GM10266 (cell line): ENCODE results near the gene ZFPM1.
"Not testable (repeated sequence)": the region's sequence is repeated elsewhere in the genome, so short reads cannot be mapped to it uniquely, and the experiment has no call there.

Experiments used
- DNase-seq: peaks from one replicate; pipeline ENCODE4 v3.0.0; 2012; ENCODE audit errors: extremely low spot score
- TF ChIP-seq, protein P1 (sequence below): IDR thresholded peaks from 2 replicates; pipeline ENCODE4 v1.5.1; 2012; ENCODE audit warnings: mild to moderate bottlenecking, low read depth; ENCODE audit not compliant: control insufficient read depth, insufficient read depth; ENCODE audit errors: missing control alignments

The ZFPM1 gene

DNA sequence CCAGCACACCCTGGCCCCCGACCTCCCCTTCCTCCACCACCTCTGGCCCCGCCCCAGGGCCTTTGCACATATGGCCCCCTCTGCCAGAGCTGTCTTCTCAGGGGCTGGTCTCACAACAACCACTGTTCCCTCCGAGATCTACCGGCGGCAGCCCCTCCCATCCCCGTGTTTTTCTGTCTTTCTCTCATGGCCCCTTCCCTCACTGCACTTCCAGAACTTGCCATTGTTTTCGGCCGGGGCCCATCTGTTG is 30.2 kb downstream of the ZFPM1 start:
- DNase-seq = no peak
- TF ChIP-seq, protein P1, sequence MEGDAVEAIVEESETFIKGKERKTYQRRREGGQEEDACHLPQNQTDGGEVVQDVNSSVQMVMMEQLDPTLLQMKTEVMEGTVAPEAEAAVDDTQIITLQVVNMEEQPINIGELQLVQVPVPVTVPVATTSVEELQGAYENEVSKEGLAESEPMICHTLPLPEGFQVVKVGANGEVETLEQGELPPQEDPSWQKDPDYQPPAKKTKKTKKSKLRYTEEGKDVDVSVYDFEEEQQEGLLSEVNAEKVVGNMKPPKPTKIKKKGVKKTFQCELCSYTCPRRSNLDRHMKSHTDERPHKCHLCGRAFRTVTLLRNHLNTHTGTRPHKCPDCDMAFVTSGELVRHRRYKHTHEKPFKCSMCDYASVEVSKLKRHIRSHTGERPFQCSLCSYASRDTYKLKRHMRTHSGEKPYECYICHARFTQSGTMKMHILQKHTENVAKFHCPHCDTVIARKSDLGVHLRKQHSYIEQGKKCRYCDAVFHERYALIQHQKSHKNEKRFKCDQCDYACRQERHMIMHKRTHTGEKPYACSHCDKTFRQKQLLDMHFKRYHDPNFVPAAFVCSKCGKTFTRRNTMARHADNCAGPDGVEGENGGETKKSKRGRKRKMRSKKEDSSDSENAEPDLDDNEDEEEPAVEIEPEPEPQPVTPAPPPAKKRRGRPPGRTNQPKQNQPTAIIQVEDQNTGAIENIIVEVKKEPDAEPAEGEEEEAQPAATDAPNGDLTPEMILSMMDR = no peak

DNA sequence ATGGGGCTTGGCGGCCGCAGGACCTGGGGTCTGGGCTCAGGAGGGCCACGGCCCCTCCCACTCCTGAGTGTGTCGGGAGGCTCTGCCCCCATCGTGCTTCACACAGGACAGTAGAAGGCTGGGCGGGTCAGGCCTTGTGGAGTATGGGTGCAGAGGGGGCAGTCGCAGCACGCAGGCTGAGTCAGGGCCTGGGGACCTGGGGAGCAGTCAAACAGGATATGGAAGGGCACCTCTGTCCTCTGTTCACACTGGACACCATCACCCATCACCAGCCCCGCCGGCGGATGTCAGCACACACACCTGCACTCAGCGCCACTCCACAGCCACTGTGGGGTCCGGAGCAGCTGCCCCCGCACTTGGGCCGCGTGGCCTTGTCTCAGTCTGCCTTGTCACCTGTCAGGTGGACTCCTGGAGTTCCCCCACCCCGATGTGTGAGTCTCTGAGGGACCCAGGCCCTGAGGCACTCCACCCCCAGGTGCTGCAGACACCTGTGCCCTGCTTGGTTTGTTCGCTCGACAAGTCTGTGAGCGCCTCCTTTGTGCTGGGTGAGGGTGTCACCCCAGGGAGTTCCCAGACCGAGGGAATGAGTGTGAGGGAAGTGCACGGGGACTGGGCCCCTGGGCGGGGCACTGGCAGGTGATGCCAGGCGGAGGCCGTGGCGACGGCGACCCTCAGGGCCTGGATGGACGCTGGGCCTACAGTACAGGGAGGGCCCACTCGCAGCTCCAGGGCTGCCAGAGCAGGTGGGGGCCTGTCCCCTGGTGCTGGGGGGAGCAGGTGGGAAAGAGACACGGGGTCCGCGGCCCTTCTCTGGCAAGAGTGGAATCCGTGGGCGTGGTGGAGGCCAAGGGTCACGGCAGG is 31.7 kb downstream of the ZFPM1 start:
- no peak for DNase-seq
- TF ChIP-seq, protein P1 = no peak

DNA sequence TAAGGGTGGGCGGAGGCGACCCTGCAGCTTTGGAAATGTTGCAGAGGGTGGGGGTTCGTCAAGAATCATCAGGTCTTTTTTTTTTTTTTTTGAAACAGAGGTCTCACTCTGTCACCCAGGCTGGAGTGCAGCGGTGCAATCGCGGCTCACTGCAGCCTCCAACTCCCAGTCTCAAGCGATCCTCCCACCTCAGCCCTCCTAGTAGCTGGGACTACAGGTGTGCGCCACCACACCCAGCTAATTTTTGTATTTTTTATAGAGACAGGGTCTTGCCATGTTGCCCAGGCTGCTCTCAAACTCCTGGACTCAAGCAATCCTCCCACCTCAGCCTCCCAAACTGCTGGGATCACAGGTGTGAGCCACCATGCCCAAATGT is 32.3 kb downstream of the ZFPM1 start:
- DNase-seq = not testable (repeated sequence)

DNA sequence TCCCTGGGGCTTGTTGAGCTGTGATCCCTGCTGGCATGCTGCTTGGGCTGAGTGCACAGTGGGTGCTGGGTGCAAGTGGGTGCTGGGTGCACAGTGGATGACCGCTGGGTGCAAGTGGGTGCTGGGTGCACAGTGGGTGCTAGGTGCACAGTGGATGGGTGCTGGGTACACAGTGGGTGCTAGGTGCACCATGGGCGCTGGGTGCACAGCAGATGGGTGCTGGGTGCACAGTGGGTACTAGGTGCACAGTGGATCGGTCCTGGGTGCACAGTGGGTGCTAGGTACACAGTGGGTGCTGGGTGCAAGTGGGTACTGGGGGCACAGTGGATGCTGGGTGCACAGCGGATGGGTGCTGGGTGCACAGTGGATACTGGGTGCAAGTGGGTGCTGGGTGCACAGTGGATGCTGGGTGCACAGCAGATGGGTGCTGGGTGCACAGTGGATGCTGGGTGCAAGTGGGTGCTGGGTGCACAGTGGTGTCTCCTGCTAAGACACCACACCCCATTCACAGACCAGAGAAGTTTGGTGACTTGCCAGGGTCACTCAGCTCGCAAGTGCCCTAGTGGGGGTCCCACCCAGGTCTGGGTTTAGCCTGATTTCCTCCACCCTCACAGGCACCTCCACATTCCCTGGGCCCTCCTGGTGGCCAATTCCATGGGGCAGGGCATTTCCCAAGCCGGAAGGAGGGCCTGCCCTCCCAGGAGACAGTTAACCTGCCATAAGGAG is 33.5 kb downstream of the ZFPM1 start:
- DNase-seq = no peak
- TF ChIP-seq, protein P1 = no peak

DNA sequence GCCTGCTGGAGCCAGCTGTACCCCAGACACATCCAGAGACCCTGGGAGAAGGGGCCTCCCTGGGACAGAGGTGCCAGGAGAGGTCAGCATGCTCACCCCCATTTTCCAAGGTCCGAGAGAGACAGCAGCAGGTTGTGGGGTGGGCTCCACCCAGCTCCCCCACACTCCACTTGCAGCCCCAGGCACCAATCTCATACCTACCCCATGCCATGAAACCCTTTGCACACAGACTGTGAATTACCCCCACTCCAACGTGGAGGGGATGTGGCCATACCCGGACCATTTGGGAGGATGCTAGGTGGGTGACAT is 34.0 kb downstream of the ZFPM1 start:
- DNase-seq = no peak
- TF ChIP-seq, protein P1 = no peak

DNA sequence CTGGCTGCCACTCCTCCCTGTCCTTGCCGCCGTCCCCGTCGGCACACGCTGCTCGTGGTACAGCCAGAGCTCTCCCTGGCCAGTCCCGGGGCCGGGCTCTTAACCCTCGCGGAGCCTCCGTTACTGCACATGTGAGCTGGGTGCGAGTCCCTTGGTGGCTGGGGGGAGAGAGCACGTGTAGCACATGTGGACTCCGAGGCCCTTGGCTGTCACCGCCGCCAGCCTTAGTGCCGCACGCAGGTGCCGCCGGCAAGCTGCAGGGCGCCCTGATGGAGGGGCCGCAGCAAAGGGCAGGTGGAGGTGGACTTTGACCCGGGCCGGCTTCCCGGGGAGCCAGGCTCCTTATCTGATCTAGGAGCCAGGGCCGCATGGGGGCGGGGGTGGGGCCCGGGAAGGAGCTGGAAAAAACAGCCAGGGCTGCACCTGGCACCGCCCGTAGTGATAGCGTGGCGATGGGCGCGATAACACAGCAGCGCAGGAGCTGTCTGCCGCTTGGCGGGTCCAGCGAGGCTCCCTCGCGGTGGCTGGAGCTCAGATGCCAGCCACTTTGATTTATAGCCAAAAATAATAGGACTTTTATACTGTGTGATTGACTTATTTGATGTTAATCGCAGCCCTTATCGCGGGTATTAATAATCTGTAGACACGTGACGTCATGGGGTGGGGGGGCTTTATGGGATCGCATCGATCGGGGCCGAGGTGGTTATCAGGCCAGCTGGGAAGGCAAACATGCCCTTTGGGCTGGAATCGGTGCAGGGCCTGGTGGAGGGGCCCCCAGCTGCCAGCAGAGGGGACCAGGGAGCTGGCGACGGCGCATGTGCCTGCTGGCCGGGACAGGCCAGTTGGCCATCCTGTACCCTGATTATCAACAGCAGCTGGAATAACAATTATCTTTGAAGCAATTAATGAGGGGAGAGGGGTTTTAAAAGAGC is 35.1 kb downstream of the ZFPM1 start:
- DNase-seq = no peak
- TF ChIP-seq, protein P1 = no peak

DNA sequence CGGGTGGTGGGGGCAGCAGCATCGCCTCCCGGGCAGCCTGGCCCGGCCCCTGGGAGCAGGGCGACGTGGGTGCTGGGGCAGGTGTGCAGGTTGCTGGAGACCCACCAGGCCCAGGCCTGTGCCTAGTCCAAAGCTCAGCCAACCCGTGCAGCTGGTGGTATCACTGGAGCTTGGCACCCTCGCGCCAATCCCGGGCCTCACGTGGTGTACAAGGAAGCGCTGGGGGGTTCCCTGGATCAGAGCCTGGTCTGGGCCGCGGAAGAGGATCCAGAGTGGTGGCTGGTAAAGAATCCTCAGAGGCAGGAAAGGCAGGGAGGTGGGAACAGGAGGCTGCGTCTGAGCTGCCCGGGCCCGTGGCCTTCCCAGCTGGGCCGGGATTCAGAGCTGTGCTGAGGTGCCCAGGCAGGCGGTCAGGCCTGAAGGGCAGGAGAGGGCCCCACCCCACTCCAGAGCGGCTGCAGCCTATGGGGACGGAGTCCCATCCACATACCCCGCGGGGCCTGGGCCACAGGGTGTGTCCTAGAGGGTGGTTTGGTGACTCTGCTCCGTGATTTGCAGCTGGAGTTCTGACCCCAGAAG is 36.2 kb downstream of the ZFPM1 start:
- DNase-seq = no peak
- TF ChIP-seq, protein P1 = no peak
